IPS-18a (cell line): ENCODE data around the gene SH2B3.

Source experiments
- H3K27ac ChIP-seq: one replicate; pipeline ENCODE4 v1.5.1; 2013; ENCODE audit warnings: low read length
- H3K27me3 ChIP-seq: one replicate; pipeline ENCODE4 v1.6.1; 2013; ENCODE audit warnings: mild to moderate bottlenecking, low read length; ENCODE audit not compliant: control insufficient read depth, insufficient read depth
- H3K36me3 ChIP-seq: one replicate; pipeline ENCODE4 v1.6.1; 2013; ENCODE audit warnings: low read depth, low read length; ENCODE audit not compliant: control insufficient read depth
- H3K4me1 ChIP-seq: one replicate; pipeline ENCODE4 v1.6.1; 2013; ENCODE audit warnings: low read depth, low read length; ENCODE audit not compliant: control insufficient read depth
- H3K4me3 ChIP-seq: one replicate; pipeline ENCODE4 v1.5.1; 2013; ENCODE audit warnings: low read length
- H3K9ac ChIP-seq: one replicate; pipeline ENCODE4 v1.6.1; 2013; ENCODE audit warnings: mild to moderate bottlenecking, low read length, moderate library complexity
- H3K9me3 ChIP-seq: one replicate; pipeline ENCODE4 v1.6.1; 2013; ENCODE audit warnings: low read depth, low read length; ENCODE audit not compliant: control insufficient read depth

SH2B3 gene

DNA sequence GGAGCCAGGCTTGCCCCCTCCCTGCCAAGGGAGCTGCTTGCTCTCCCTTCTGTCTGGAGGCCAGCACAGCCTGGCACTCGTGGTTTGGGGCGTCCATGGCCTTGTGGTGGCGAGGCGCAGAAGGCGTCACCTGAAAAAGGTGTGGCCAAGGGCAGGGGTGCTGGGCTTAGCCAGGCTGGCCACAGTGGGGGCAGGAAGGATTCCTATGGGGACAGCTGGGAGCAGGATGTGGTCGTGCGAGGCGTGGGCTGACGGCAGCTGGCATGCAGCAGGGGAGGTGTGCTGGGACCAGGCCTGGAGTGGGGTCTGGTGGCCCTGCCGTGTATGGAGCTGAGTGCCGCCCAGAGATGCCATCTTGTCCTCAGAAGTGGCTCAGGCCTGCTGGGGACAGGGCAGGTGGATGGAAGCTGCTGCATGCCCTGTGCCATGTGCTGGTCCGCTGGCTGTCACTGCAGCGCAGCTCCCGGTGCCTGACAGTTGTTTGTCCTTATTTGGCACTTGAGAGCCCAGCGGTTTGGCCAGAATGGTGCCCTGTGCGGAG is 30.0 kb downstream of the SH2B3 start:
- no peaks in the 10 kb centered on the region for H3K27me3 ChIP-seq
- H3K9ac ChIP-seq = no peak overlapping the region
- peaks cover 17% of the 10 kb centered on the region for H3K4me1 ChIP-seq
- H3K9me3 ChIP-seq = no peaks in the 10 kb centered on the region
- H3K4me3 ChIP-seq = no peak overlapping the region
- H3K36me3 ChIP-seq = no peaks in the 10 kb centered on the region
- H3K27ac ChIP-seq = no peak overlapping the region

DNA sequence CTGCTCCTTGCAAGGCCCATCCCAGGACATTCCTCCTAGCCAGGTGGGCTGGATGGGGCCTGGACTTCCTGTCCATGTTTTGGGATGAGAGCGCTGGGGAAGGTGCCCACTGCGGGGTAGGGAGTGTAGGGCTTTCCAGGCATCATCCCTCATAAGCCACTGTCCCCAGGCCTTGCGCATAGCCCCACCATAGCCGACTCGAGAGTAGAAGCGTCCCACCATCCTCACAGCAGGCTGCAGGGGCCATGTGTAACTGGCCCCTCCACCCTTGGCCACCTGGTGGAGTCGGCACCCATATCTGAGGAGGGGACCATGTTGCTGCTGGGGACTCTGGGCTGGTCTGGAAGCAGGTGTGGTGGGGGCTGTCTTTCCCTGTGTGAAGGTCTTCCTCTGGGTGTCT is 30.5 kb downstream of the SH2B3 start:
- Histone ChIP-seq H3K9me3 (no peaks in the 10 kb centered on the region), H3K27ac (no peak overlapping the region), H3K9ac (no peak overlapping the region), H3K4me3 (no peak overlapping the region), H3K27me3 (no peaks in the 10 kb centered on the region), H3K4me1 (peaks cover 17% of the 10 kb centered on the region), H3K36me3 (no peaks in the 10 kb centered on the region)

- no peaks in the 10 kb centered on the region for H3K27me3 ChIP-seq
- H3K4me3 ChIP-seq = no peak overlapping the region
- H3K27ac ChIP-seq = no peak overlapping the region
- H3K9ac ChIP-seq = no peak overlapping the region
- H3K9me3 ChIP-seq = no peaks in the 10 kb centered on the region
- no peaks in the 10 kb centered on the region for H3K36me3 ChIP-seq
- H3K4me1 ChIP-seq = peaks cover 13% of the 10 kb centered on the region
Measured at GRCh38 chr12:111436811-111437210, 31.1 kb downstream of the SH2B3 start.

DNA sequence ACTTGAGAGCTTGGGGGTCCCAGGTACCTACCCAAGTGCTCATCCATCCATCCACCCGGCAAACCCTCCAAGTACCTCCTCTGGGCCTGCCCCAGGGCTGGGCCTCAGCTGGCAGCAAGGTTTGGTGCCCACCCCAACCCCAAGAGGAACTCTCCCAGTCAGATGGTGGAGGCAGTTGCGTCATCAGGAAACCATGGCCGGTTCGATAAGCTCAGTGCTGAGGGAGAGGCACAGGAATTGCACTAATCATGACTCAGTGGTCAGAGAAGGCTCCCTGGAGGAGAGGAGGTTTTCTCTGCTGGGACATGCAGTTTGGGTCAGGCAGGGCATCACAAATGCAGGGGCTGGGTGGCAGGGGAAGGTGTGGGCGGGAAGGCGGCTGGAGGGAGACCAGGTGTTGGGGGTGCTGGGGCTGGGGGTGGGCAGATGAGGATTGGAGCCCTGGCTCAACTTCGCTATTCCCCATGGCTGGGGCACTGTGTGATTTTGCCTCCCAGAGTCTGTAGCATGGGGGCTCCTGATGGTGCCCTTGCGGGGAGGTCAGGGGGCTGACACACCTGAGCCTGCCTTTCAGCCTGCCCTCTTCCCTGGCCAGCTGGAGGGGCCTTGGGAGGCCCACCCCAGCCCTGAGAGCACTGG is 32.2 kb downstream of the SH2B3 start:
- H3K27ac ChIP-seq = no peak overlapping the region
- no peaks in the 10 kb centered on the region for H3K27me3 ChIP-seq
- peaks cover 13% of the 10 kb centered on the region for H3K4me1 ChIP-seq
- H3K9ac ChIP-seq = no peak overlapping the region
- no peaks in the 10 kb centered on the region for H3K9me3 ChIP-seq
- no peaks in the 10 kb centered on the region for H3K36me3 ChIP-seq
- H3K4me3 ChIP-seq = no peak overlapping the region

GRCh38 chr12:111438481-111438880 is 32.8 kb downstream of the SH2B3 start:
- H3K4me3 ChIP-seq = no peak overlapping the region

DNA sequence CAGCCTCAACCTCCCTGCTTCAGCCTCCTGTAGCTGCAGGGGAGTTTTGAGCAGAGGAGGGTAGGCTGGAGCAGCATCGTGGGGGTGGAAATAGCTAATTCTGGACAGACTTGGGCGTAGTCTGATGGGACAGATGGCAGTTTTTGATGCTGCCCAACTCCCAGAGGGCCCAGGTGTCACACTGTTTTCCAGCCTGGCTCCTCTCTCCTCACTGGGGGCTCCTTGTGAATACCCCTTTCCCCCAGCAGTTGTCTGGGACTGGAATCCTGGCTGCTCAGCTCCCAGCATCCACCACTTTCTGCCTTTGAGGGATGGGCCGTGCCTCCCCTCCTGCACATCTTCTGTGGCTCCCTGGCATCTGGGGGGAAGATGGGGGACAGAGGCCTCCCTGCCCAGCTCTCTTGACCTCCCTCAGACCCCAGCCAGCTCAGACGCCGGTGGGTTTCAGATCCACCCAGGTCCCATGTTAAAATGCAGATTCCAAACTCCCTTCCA is 34.0 kb downstream of the SH2B3 start:
- Histone ChIP-seq H3K9me3 (no peaks in the 10 kb centered on the region), H3K9ac (no peak overlapping the region), H3K36me3 (no peaks in the 10 kb centered on the region), H3K27ac (no peak overlapping the region), H3K27me3 (no peaks in the 10 kb centered on the region), H3K4me3 (no peak overlapping the region), H3K4me1 (peaks cover 6% of the 10 kb centered on the region)

More at GRCh38 chr12:111438481-111438880, 32.8 kb downstream of the SH2B3 start:
- peaks cover 13% of the 10 kb centered on the region for H3K4me1 ChIP-seq
- no peak overlapping the region for H3K9ac ChIP-seq
- no peaks in the 10 kb centered on the region for H3K27me3 ChIP-seq
- H3K9me3 ChIP-seq = no peaks in the 10 kb centered on the region
- H3K36me3 ChIP-seq = no peaks in the 10 kb centered on the region
- H3K27ac ChIP-seq = no peak overlapping the region

GRCh38 chr12:111440152-111440551 is 34.4 kb downstream of the SH2B3 start:
- peaks cover 1% of the 10 kb centered on the region for H3K4me1 ChIP-seq
- H3K9me3 ChIP-seq = no peaks in the 10 kb centered on the region
- no peak overlapping the region for H3K27ac ChIP-seq
- H3K4me3 ChIP-seq = no peak overlapping the region
- no peak overlapping the region for H3K9ac ChIP-seq
- H3K36me3 ChIP-seq = peaks cover 2% of the 10 kb centered on the region
- no peaks in the 10 kb centered on the region for H3K27me3 ChIP-seq

- peaks cover 6% of the 10 kb centered on the region for H3K36me3 ChIP-seq
- no peak overlapping the region for H3K27ac ChIP-seq
- H3K4me3 ChIP-seq = no peak overlapping the region
- H3K27me3 ChIP-seq = no peaks in the 10 kb centered on the region
- no peak overlapping the region for H3K9ac ChIP-seq
- H3K4me1 ChIP-seq = no peaks in the 10 kb centered on the region
- H3K9me3 ChIP-seq = no peaks in the 10 kb centered on the region
Measured at GRCh38 chr12:111440631-111441030, 34.9 kb downstream of the SH2B3 start.

- no peak overlapping the region for H3K27ac ChIP-seq
- no peaks in the 10 kb centered on the region for H3K9me3 ChIP-seq
- no peaks in the 10 kb centered on the region for H3K27me3 ChIP-seq
- no peak overlapping the region for H3K9ac ChIP-seq
- no peak overlapping the region for H3K4me3 ChIP-seq
- peaks cover 6% of the 10 kb centered on the region for H3K36me3 ChIP-seq
- H3K4me1 ChIP-seq = no peaks in the 10 kb centered on the region
Measured at GRCh38 chr12:111441107-111441928, 35.6 kb downstream of the SH2B3 start.

GRCh38 chr12:111442301-111443045 is 36.8 kb downstream of the SH2B3 start:
- Histone ChIP-seq H3K4me3 (no peak overlapping the region), H3K9ac (no peak overlapping the region), H3K9me3 (no peaks in the 10 kb centered on the region), H3K4me1 (no peaks in the 10 kb centered on the region), H3K36me3 (peaks cover 15% of the 10 kb centered on the region), H3K27me3 (no peaks in the 10 kb centered on the region), H3K27ac (no peak overlapping the region)

DNA sequence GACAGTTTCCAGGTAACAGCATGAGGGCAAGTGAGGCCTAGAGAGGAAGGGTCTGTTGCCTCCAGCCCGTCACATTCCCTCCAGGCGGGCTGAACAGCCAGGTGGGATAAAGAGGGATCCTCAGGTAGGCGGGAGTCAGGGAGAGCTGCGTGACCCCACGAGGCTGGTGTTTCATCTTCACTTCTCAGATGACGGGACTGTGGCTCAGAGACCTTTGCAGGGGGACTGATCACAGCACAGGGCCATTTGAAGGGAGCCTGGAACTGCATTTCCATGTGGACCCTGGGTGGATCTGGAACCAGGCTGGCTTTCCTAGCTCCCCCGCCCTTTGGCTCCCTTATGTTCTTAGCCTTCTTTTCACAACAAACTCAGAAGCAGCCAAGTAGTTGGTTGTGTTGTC is 37.4 kb downstream of the SH2B3 start:
- Histone ChIP-seq H3K4me1 (no peaks in the 10 kb centered on the region), H3K9me3 (no peaks in the 10 kb centered on the region), H3K9ac (no peak overlapping the region), H3K27me3 (no peaks in the 10 kb centered on the region), H3K4me3 (no peak overlapping the region), H3K36me3 (peaks cover 21% of the 10 kb centered on the region), H3K27ac (no peak overlapping the region)
